Effector memory CD8-positive, alpha-beta T cell (primary cell): ENCODE data around the gene GPX6.
"Not testable (repeated sequence)": the region's sequence is repeated elsewhere in the genome, so short reads cannot be mapped to it uniquely, and the experiment has no call there.

ENCODE experiments used
- ATAC-seq: fragments of 150-1000 bp; cut with Tn5 transposase; replicated peaks from 2 replicates; pipeline ENCODE4 v1.10.0; 2021; ENCODE audit warnings: mild to moderate bottlenecking, moderate library complexity
- DNase-seq, 3 experiments: peaks; one replicate each; pipeline ENCODE4 v3.0.0; 2021
- H3K27ac Mint-ChIP-seq, 2 donors: one replicate each; pipeline ENCODE4 v1.8.0; 2022; ENCODE audit warnings: mild to moderate bottlenecking in 2 of 2, mixed read lengths in 2 of 2, moderate library complexity in 2 of 2
- H3K27me3 Mint-ChIP-seq, 2 donors: one replicate each; pipeline ENCODE4 v1.8.0; 2022; ENCODE audit warnings: mixed read lengths in 2 of 2
- H3K36me3 Mint-ChIP-seq: one replicate; pipeline ENCODE4 v1.8.0; 2022; ENCODE audit warnings: mild to moderate bottlenecking, moderate library complexity, mixed read lengths; ENCODE audit not compliant: insufficient read depth
- H3K4me1 Mint-ChIP-seq, 2 donors: one replicate each; pipeline ENCODE4 v1.8.0; 2022; ENCODE audit warnings: low read depth in 2 of 2, mixed read lengths in 2 of 2
- H3K4me3 Mint-ChIP-seq, 2 donors: one replicate each; pipeline ENCODE4 v1.8.0; 2022; ENCODE audit warnings: mild to moderate bottlenecking in 2 of 2, mixed read lengths in 2 of 2, moderate library complexity in 2 of 2
- H3K9me3 Mint-ChIP-seq, 2 donors: one replicate each; pipeline ENCODE4 v1.8.0; 2022; ENCODE audit warnings: mixed read lengths in 2 of 2

Gene GPX6

GRCh38 chr6:28486988-28487742 is 28.4 kb downstream of the GPX6 start:
- no peak overlapping the region for H3K27ac Mint-ChIP-seq
- H3K4me3 Mint-ChIP-seq, result no peak overlapping the region
- peaks cover 75 to 86% of the 10 kb centered on the region in 2 donors for H3K27me3 Mint-ChIP-seq
- H3K4me1 Mint-ChIP-seq, result peaks cover 9 to 10% of the 10 kb centered on the region in 2 donors
- ATAC-seq, result no peak
- DNase-seq, result no peak
- H3K9me3 Mint-ChIP-seq, result peaks cover 0 to 4% of the 10 kb centered on the region in 2 donors
- peaks cover 12% of the 10 kb centered on the region for H3K36me3 Mint-ChIP-seq

DNA sequence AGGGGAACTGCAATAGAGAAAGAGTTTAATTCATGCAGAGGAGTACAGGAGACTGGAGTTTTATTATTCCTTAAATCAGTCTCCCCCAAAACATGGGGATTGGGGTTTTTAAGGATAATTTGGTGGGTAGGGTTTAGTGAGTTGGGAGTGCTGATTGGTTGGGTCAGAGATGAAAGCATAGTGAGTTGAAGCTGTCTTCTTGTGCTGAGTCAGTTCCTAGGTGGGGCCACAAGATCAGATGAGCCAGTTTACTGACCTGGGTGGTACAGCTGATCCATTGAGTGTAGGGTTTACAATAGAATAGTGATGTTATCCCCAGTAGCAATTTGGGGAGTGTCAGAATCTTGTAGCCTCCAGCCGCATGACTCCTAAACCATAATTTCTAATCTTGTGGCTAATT is 29.1 kb downstream of the GPX6 start:
- Mint-ChIP-seq H3K27me3 (peaks cover 75 to 86% of the 10 kb centered on the region in 2 donors), H3K27ac (no peak overlapping the region), H3K9me3 (peaks cover 0 to 4% of the 10 kb centered on the region in 2 donors), H3K4me3 (no peak overlapping the region), H3K36me3 (peaks cover 9% of the 10 kb centered on the region), H3K4me1 (peaks cover 9 to 10% of the 10 kb centered on the region in 2 donors)
- no peak for DNase-seq
- ATAC-seq, result no peak

- H3K4me3 Mint-ChIP-seq, result no peak overlapping the region
- H3K4me1 Mint-ChIP-seq, result peaks cover 9% of the 10 kb centered on the region in 2 donors
- peaks cover 0 to 4% of the 10 kb centered on the region in 2 donors for H3K9me3 Mint-ChIP-seq
- H3K27ac Mint-ChIP-seq, result no peak overlapping the region
- peaks cover 9% of the 10 kb centered on the region for H3K36me3 Mint-ChIP-seq
- ATAC-seq (no peak), DNase-seq (no peak)
- H3K27me3 Mint-ChIP-seq, result peaks cover 80 to 84% of the 10 kb centered on the region in 2 donors
These were observed 30.1 kb downstream of the GPX6 start for GRCh38 chr6:28485482-28485881.

- DNase-seq, result no peak
- H3K4me1 Mint-ChIP-seq, result peaks cover 0 to 3% of the 10 kb centered on the region in 2 donors
- H3K27me3 Mint-ChIP-seq, result peaks cover 69 to 80% of the 10 kb centered on the region in 2 donors
- peaks cover 0 to 3% of the 10 kb centered on the region in 2 donors for H3K9me3 Mint-ChIP-seq
- no peaks in the 10 kb centered on the region for H3K36me3 Mint-ChIP-seq
- no peak overlapping the region for H3K4me3 Mint-ChIP-seq
- no peak for ATAC-seq
- H3K27ac Mint-ChIP-seq, result no peak overlapping the region
These were observed 35.2 kb downstream of the GPX6 start for GRCh38 chr6:28480253-28480932.

GRCh38 chr6:28478518-28478917 is 37.1 kb downstream of the GPX6 start:
- Mint-ChIP-seq H3K27me3 (peaks cover 72 to 78% of the 10 kb centered on the region in 2 donors), H3K36me3 (no peaks in the 10 kb centered on the region), H3K4me1 (peaks cover 0 to 3% of the 10 kb centered on the region in 2 donors), H3K9me3 (no peaks in the 10 kb centered on the region), H3K4me3 (no peak overlapping the region), H3K27ac (no peak overlapping the region)
- DNase-seq, result no peak
- ATAC-seq, result no peak

GRCh38 chr6:28474441-28475219 is 41.0 kb downstream of the GPX6 start:
- Mint-ChIP-seq H3K27ac (no peak overlapping the region), H3K4me3 (no peak overlapping the region), H3K4me1 (peaks cover 0 to 3% of the 10 kb centered on the region in 2 donors), H3K27me3 (peaks cover 62 to 77% of the 10 kb centered on the region in 2 donors), H3K36me3 (no peaks in the 10 kb centered on the region), H3K9me3 (peaks cover 0 to 2% of the 10 kb centered on the region in 2 donors)
- DNase-seq (no peak), ATAC-seq (no peak)

- not testable (repeated sequence) for H3K4me3 Mint-ChIP-seq, H3K27ac Mint-ChIP-seq, H3K4me1 Mint-ChIP-seq, DNase-seq, ATAC-seq, H3K9me3 Mint-ChIP-seq, H3K36me3 Mint-ChIP-seq
- H3K27me3 Mint-ChIP-seq, result peaks cover 62 to 83% of the 10 kb centered on the region in 2 donors
These were observed 46.3 kb downstream of the GPX6 start for GRCh38 chr6:28469153-28469745.

- no peak overlapping the region for H3K4me3 Mint-ChIP-seq
- H3K4me1 Mint-ChIP-seq, result no peaks in the 10 kb centered on the region
- no peak for DNase-seq
- H3K36me3 Mint-ChIP-seq, result no peaks in the 10 kb centered on the region
- ATAC-seq, result no peak
- H3K27me3 Mint-ChIP-seq, result peaks cover 64 to 85% of the 10 kb centered on the region in 2 donors
- peaks cover 0 to 2% of the 10 kb centered on the region in 2 donors for H3K9me3 Mint-ChIP-seq
- H3K27ac Mint-ChIP-seq, result no peak overlapping the region
These were observed 47.5 kb downstream of the GPX6 start for GRCh38 chr6:28468056-28468455.

GRCh38 chr6:28462401-28462800 is 53.2 kb downstream of the GPX6 start:
- no peaks in the 10 kb centered on the region for H3K4me1 Mint-ChIP-seq
- DNase-seq (no peak), ATAC-seq (no peak)
- no peaks in the 10 kb centered on the region for H3K36me3 Mint-ChIP-seq
- peaks cover 79 to 84% of the 10 kb centered on the region in 2 donors for H3K27me3 Mint-ChIP-seq
- no peak overlapping the region for H3K4me3 Mint-ChIP-seq
- H3K9me3 Mint-ChIP-seq, result no peaks in the 10 kb centered on the region
- H3K27ac Mint-ChIP-seq, result no peak overlapping the region

DNA sequence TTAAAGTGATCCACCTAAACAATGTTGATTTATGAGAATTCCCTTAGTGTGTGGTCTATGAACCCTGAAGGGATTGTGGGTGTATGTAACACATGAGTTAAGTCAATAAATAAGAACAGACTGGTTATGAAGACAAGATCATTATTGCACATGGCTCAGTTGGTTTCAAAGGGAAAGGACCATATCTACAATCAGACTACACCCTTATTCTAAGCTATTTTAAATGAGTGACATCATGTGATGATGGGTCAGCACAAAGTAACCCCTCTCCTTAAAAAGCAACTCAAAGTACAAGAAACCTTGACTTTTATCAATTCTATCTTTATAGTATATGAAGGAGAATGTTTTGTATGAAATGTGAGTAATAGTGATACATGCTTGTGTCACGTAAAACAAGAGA is 57.0 kb downstream of the GPX6 start:
- peaks cover 77 to 86% of the 10 kb centered on the region in 2 donors for H3K27me3 Mint-ChIP-seq
- H3K9me3 Mint-ChIP-seq, result no peaks in the 10 kb centered on the region
- H3K4me1 Mint-ChIP-seq, result no peaks in the 10 kb centered on the region
- H3K4me3 Mint-ChIP-seq, result no peak overlapping the region
- no peak for ATAC-seq
- H3K27ac Mint-ChIP-seq, result no peak overlapping the region
- H3K36me3 Mint-ChIP-seq, result no peaks in the 10 kb centered on the region
- no peak for DNase-seq
